Middle frontal gyrus (tissue), 1 donor: ENCODE measurements around the gene PPP1R7.
"Not testable (repeated sequence)": the region's sequence is repeated elsewhere in the genome, so short reads cannot be mapped to it uniquely, and the experiment has no call there.

Experiments
- DNase-seq: peaks from one replicate; pipeline ENCODE4 v3.0.0-alpha.2; 2015; ENCODE audit warnings: low spot score; ENCODE audit errors: extremely low spot score

Gene PPP1R7

GRCh38 chr2:241193271-241193670, 43.0 kb downstream of the PPP1R7 start:
- no peak for DNase-seq

GRCh38 chr2:241194811-241195210, 44.5 kb downstream of the PPP1R7 start:
- DNase-seq, result no peak

GRCh38 chr2:241195506-241196130, 45.4 kb downstream of the PPP1R7 start:
- DNase-seq, result no peak

- DNase-seq, result not testable (repeated sequence)
Observed at GRCh38 chr2:241197246-241197645, 47.0 kb downstream of the PPP1R7 start.

DNA sequence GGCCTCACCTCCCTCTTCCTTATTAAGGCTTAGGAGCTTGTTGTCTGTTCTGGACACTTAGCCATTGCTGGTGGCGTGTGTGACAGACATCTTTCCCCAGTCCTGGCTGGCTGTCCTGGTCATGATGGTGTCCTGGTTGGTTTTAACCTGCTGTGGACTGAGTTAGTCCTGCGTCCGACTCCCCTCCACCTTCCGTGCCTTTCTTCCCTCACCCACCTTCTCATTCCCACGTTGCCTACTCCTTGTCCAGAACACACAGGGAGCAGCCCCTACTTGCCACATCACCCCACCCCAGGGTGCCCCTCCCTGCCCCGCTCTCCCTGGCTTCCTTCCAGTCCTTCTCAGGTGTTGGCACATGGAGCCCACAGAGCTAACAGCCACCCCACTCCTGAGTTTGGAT, 47.7 kb downstream of the PPP1R7 start:
- DNase-seq, result no peak

DNA sequence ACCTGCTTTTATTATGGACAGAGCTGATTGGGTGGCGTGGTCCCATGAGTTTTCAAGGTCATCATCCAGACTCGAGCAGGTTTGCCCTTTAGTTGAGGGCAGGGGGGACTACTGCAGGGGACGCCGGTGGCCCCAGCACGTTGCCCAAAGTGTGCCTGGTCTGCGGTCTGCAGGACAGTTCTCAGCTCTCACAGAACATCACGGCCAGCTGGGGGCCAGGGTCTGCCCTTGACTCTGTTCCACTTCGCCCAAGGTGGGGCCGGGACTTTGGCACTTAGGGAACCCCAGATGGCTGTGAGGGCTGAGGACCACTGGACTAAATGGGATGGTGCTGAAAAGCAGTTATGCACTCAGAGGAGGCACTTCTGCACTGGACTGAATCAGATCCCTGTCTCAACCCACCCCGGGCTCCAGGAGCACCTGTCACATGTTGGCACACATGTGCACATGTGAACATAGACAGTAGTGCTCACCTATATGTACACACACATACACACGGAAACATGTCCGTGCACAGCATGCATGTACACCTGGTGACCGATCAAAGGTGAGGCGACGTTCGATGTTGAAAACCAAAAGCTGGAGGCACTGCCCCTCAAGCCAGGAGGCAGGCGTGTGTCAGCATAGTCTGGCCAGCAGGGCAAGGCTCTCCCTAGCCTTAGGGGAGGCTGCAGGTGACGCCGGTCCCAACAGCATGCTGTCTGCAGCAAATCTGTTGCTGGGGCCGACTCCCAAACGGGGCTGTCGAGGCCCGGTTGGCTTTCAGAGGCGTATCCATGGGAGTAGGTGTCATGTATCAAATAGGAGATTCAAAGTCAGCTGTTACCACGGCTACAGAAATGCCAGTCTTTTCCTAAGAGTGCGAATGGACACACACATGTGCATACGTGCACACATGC, 48.4 kb downstream of the PPP1R7 start:
- DNase-seq, result no peak

DNA sequence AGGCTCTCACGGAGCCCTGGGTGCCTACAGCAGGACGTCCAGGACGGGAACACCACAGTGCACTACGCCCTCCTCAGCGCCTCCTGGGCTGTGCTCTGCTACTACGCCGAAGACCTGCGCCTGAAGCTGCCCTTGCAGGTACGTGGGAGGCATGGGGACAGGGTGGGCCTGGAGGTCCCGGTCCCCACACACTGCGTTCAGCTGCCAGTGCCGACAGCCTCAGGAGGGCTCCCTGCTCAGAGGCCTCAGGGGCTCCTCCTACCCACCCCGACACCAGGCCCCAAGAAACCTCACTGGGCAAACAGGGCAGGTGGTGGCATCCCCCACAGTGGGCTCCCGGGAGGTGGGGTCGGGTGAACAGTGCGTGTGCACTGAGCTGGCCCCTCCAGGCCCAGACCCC, 49.0 kb downstream of the PPP1R7 start:
- no peak for DNase-seq

- DNase-seq, result no peak
Observed at GRCh38 chr2:241199897-241200821, 49.9 kb downstream of the PPP1R7 start.

DNA sequence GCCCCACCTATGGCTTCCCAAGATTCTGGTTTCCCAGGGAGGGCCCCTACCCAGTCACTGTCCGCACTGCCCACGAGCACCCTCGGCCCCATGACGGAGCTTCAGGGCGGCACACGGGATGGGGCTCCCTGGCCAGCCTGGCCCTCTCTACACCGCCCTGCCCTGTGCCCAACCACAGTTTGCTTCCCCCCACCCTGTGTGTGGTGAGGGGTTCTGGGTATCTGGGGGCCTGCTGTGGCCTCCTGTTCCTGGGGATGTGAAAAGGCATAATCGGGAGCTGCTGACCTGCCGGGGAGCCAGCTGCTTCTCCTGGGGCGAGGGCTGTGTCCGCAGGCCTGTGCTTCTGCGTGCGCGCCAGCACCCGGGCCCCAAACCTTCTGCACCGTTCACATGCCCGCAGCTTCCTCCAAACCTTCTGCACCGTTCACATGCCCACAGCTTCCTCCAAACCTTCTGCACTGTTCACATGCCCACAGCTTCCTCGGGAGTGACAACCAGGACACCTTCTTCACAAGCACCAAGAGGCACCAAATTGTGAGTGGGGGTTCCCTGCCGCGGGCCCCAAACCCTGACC, 50.6 kb downstream of the PPP1R7 start:
- no peak for DNase-seq

DNA sequence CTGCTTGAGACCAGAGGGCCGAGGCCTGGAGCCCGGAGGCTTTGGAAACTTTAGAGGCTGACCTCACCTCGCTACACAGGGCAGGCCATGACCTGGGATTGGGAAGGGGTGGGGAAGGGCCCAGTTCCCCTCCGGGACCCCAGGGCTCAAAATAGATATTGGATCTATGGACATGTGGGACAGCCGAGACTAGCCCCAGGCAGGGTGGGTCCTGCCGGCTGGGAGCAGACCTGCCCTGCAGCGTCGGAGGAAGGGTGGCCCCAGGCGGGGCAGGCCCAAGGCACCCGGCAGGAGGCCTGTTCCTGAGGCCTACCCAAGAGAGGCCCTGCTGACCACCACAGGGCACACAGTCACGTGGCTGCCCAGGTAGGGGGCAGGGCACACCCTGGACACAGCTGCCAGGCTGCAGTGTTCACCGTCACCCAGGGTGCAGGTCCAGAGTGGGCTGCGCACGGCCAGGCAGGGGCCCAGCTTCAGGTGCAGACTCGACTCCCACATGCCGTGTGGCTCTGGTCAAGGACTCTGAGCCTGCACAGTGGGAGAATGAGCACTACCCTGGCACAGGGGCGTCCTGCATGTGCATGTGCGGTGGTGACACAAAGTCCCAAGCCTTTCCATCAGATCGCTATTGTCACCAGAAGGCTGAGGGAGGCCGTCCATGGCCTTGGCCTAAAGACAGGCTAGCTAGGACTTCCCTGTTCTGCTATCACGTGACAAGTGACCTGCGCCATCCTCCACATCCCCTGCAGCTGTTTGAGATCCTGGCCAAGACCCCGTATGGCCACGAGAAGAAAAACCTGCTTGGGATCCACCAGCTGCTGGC, 51.4 kb downstream of the PPP1R7 start:
- DNase-seq, result no peak

- no peak for DNase-seq
Observed at GRCh38 chr2:241202268-241202585, 52.0 kb downstream of the PPP1R7 start.

- DNase-seq, result no peak
Observed at GRCh38 chr2:241202681-241203080, 52.4 kb downstream of the PPP1R7 start.

- DNase-seq, result no peak
Observed at GRCh38 chr2:241203218-241204009, 53.1 kb downstream of the PPP1R7 start.

- no peak for DNase-seq
Observed at GRCh38 chr2:241204010-241204384, 53.7 kb downstream of the PPP1R7 start.

DNA sequence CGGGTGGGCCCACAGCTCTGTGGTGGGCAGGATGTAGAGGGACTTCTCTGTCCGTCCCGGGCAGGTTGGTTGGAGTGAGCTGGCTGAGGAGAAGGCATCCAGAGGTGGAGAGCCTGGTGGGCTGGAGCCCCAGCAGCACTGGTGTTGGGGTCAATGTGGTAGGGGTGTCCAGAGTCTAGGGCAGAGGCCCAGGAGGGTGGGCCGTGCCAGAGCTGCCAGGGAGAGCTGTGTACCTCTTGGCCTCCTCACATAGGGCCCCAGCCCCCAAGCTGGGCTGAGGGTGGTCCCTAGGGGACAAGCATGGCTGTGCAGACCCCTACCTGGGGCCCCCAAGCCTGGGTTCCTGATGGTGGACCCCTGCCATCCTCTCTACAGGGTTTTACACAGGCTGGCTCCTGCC, 54.2 kb downstream of the PPP1R7 start:
- no peak for DNase-seq

DNA sequence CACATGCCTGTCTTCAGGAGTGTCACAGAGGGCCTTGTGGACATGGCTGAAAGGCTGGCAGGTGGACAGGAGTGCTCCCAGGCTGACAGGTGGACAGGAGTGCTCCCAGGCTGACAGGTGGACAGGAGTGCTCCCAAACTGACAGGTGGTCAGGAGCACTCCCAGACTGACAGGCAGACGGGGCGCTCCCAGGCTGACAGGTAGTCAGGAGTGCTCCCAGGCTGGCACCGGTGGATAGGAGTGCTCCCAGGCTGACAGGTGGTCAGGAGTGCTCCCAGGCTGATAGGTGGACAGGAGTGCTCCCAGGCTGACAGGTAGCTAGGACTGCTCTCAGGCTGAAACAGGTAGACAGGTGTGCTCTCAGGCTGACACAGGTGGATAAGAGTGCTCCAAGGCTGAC, 54.8 kb downstream of the PPP1R7 start:
- no peak for DNase-seq

DNA sequence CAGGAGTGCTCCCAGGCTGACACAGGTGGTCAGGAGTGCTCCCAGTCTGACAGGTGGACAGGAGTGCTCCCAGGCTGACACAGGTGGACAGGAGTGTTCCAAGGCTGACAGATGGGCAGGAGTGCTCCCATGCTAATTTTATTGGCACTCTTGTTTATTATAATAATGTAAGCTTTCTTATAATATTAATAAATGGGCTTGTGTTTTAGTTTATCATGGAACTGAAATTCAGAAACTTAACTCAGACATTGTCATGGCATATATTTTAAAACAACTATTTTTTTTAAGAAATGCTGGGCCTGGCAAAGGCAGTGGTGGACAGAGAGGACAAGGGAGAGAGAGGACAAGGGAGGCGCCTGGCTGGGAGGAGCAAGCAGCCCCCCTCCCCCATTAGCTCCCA, 56.9 kb downstream of the PPP1R7 start:
- no peak for DNase-seq

DNA sequence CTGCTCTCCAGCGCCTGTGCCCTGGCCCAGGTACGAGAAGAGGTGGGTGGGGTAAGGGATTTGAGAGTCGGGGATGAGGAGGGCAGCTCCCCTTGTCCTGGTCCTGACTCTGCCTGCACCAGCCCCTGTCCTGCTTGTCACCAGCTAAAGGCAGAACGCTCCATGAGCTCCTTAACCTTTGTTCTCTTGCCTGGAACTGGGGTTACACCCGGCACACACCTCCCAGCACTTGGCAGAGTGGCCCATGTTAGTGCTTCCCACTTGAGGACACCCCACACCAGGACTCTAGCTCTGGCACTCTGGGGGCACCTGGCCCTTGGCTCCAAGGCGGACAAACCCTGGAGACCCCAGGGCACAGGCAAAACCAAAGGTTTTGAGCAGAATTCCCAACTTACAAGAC, 57.4 kb downstream of the PPP1R7 start:
- no peak for DNase-seq

- DNase-seq, result no peak
Observed at GRCh38 chr2:241208058-241208457, 57.8 kb downstream of the PPP1R7 start.

DNA sequence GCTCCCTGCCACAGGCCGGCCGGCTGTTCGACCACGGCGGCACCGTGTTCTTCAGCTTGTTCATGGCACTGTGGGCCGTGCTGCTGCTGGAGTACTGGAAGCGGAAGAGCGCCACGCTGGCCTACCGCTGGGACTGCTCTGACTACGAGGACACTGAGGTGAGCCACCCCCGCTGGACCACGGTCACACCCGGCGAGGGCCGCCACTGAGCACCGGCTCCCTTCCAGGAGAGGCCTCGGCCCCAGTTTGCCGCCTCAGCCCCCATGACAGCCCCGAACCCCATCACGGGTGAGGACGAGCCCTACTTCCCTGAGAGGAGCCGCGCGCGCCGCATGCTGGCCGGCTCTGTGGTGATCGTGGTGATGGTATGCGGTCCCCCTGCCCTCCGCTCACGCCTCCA, 59.0 kb downstream of the PPP1R7 start:
- DNase-seq, result no peak
